HG02943 (cell line): ENCODE measurements around the gene SH3RF1.
A peak's percentile ranks its signal among the peaks of the same experiment; 100 is the strongest.
"Not testable (repeated sequence)": the region's sequence is repeated elsewhere in the genome, so short reads cannot be mapped to it uniquely, and the experiment has no call there.

Source experiments
- ATAC-seq: cut with Tn5 transposase; IDR thresholded peaks from one replicate; pipeline ENCODE4 v1.9.1; 2021; ENCODE audit warnings: mild to moderate bottlenecking, low read depth, moderate library complexity; ENCODE audit not compliant: unreplicated experiment

The SH3RF1 gene

DNA sequence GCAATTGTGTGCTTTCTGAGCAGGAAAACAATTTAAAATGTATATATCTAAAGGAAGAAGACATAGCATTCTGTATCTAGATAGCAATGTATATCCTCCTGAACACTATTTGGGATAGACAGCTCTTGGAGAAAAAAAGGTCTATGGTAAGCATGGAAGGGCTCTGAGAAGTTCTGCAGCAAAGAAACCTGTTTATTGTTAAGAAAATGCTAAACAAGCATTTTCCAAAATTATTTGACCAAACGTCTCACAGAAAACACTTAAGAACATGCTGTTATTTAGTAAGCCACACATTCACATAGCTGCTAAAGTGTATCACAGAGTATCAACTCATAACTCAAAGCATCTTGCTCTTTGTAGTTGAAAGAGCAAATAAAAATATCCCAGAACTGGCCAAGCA, 67.9 kb downstream of the SH3RF1 start:
- no peak for ATAC-seq

DNA sequence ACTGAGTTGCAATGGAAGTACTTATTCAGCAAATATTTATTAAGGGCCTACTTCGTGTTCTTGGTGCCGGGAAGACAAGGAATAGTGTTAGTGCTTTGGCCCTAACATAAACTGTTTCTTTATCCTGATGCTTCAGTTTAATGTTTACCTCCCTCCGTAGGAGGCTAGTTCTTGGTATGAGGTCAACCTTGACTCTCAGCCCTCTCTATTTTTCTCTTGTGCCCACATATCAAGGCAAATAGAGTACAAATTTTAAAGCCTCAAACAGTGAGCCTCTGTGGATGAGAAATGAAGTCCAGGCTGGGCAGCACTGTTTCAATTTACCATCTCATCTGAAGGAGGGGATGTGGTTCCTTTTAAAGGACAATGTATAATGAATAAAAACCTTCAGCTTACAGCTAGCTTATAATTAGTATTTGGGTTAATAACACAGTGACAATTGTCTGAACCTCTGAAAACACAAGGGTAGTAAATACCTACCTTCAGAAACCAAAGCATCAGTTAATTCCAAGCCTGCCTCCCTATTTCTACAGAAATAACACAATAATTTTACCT, 68.5 kb downstream of the SH3RF1 start:
- ATAC-seq = no peak

DNA sequence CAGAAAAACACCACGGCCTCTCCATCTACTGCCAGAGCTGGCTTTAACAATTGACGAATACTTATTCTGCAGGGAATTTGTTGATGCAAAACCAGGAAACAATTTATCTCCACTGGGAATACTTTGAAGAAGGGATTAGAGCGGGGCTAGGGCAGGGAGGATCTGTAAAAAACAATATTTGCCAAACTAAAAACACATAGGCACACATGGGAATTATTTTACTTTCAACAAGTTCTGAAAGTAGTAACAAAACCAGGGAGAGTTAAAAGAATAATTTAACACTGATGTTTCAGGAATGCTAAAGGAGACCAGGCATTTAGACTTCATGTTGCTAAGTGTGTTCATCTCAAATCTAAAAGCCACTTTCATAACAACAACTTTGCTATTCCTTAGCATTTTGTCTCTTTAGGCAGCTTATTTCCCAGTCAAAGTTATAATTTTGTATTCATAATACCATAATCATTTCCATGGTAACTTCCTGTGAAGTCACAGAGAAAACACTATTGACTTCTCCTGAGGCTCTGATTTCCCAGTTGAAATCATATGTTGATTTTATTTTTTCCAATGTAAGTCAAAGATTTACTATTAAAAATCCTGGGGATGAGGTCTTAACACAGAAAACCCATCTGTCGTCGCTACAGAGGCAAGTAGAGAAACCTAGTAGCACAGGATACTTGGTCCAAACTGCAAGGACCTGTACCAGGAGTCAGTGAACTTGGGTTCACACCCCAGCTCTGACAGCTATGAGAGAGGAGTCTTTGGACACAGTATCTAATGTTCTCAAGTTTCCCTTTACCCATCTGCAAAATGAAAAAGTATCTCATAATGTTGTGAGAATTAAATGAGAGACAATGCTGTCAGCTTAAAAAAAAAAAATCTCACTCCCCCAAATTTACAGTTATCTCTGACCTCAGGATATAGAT, 69.3 kb downstream of the SH3RF1 start:
- ATAC-seq = no peak

DNA sequence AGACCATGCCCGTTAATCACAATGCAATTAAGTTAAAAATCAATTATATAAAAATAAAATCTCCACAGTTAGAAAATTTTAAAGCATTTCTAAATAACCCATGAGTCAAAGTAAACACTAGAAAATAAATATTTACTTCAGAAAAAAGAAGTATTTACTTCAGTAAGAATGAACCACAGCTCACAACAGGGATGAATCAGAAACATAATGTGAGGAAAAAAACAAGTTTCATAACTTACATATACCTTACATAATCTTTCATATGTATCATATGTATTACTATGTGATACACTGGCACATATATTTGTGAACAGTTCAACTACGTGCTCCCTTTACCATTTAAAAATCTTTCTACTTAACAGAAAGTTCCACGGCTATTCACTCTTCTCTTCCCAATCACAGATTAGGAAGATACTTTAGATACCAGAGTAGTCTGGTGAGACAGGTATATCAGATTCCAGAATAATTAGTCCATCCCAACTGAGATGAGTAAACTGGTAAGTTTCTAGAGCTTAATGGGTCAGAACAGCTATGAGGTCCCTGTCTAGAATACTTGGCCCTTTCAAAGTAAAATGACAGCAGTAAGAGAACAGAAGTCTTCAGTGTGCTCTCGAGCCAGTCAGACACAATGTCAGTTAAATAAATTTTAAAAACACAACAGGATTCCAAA, 70.3 kb downstream of the SH3RF1 start:
- no peak for ATAC-seq

DNA sequence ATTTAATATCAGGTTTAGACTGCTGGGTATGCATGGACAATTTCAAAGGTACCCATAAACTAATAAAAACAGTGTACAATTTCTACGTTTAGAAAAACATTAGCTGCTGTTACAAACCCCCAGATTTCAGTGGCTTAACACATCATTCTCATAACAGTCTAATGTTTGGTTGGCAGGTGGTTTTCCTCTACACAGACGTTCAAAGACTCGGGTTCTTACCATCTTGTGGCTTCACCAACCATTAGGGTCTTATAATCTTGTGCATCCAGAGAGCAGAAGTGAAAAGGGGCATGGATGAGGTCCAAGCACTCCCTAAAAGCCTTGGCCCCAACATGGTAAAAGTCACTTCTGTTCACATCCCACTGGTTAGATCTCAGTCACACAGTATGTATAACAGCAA, 71.6 kb downstream of the SH3RF1 start:
- no peak for ATAC-seq

DNA sequence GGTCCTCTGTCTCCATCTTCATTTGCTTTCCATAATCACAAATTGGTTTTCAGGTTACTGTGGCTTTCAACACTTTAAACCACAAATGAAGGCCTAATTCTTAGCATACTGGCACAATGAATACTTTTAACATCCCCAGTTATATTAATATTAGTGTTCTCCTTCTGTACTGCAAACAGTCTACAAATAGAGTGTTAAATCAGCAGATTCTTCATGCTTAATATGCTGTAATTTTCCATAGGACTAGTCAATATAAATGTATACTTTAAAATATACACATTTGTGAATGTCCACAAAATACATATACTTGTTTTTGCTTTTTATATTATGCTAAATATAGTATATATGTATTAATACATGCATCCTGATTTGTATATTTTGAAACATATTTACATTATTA, 72.6 kb downstream of the SH3RF1 start:
- ATAC-seq = no peak

DNA sequence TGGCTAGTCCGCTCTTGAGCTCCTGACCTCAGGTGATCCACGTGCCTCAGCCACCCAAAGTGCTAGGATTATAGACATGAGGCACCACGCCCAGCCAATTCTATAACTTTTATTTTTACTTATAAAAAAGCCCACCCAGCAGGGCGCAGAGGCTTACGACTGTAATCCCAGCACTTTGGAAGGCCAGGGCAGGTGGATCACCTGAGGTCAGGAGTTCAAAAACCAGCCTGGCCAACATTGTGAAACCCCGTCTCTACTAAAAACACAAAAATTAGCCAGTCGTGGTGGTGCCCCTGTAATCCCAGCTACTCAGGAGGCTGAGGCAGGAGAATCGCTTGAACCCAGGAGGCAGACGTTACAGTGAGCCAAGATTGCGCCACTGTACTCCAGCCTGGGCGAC, 73.5 kb downstream of the SH3RF1 start:
- ATAC-seq = not testable (repeated sequence)

DNA sequence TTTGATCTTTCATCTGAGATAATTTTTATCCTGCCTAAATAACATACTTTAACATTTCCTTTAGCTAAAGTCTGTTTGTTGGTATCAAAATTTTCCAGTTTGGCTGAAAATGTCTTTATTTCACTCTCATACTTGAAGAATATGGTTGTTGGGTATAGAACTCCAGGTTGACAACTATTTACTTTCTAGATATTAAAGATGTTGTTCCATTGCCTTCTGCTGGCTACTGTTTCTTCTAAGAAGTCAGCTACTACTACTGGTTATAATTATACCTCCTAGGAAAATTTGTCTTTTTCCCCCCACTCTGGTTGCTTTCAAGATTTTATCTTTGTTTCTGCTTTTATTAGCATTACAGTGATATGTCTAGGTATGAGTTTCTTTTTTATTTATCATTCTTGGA, 75.7 kb downstream of the SH3RF1 start:
- no peak for ATAC-seq

DNA sequence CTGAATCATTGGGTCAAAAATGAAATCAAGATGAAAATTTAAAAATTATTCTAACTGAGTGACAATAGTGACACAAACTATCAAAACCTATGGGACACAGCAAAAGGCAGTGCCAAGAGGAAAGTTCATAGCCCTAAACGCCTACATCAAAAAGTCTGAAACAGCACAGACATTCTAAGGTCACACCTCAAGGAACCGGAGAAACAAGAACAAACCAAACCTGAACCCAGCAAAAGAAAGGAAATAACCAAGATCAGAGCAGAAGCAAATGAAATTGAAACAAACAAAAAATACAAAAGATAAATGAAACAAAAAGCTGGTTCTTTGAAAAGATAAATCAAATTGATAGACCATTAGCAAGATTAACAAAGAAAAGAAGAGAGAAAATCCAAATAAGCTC, 80.8 kb downstream of the SH3RF1 start:
- not testable (repeated sequence) for ATAC-seq

DNA sequence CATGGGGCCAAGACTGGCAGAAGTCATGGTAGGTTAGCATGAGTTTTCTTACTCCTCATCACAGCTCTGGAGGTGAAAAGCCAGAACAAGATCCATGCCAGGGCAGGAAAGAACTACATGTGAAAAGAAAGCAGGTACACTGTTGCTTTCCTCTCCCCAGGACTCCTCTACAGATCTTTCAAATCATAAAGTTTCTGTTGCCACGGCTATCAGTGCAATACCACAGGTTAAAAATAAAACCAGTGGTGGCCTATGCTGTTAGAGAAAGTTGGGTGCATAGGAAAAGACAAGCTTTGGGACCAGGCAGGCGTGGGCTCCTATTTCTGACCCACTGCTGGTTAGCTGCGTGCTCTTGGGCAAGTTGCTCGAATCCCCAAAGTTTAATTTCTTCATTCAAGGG, 81.4 kb downstream of the SH3RF1 start:
- peak; percentile 92 for ATAC-seq

DNA sequence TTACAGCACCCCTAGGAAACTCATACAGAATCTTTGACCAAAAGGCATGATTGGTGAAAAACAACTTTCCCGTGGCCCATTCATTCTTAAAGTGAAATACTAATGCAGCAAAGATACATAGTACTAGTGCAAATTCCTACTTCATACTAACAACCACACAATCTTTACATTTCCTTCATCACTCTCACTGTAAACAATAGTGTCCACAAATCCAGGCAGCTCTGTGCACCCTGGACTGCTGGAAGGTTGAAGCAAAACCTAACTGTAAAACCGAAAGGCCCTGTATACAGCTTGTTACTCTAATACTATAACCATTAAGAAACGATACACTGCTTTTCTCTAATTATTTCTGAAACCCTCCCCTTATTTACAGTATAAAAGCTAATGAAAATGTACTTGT, 82.6 kb downstream of the SH3RF1 start:
- ATAC-seq = no peak

DNA sequence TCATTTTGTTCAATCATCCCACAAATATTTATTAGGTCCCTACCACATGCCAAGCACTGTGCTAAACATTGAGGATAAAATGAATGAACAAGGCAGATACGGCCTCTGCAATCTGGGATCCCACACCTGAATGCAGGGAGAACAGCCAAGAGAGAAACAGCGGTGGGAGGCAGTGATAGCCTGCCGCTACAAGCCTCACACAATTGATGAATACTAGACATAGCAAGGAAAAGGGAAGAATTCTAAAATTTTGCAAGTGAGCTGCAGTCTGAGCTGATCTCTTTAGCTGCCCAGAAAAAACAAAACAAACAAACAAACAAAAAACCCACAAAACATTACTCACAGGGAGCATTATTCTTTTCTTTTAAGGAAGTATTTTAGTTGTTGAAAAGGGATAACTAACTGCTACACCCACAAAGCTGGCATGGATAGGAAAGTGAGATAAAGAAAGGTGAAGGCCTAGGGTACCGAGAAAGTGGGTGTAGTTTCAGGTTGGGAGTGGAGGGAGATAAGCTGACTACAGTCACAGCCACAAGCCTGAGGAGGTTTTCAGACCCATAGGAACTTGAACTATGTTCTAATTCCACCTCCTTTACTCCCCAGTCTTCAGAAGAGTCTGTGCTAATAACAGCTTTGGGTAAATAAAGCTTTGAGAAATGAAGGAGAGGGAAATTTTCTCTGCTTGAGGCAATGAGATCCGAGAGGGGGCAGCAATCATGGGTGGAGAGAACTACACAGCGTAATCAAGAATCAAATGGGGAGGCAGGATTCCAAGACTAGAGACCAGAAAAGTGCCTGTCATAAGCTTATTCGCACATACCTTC, 85.4 kb downstream of the SH3RF1 start:
- no peak for ATAC-seq

DNA sequence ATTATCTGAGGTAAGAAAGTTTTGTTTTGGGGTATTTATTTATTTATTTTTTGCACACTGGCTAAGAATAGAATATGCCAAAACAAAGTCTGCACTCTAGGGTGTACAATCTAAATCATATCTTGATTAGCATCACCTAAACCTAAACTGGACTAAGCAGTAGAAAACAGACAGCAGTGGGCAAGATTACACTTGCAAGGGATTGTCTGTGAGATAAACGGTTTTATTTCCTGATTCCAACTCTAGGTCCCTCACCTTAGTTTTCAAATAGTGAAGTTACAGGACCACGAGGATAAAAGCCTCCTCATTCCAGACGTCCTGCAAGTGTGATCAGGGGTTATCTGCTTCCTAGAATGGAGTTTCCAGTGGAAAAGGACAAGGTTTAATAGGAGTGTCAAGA, 86.1 kb downstream of the SH3RF1 start:
- ATAC-seq = no peak

DNA sequence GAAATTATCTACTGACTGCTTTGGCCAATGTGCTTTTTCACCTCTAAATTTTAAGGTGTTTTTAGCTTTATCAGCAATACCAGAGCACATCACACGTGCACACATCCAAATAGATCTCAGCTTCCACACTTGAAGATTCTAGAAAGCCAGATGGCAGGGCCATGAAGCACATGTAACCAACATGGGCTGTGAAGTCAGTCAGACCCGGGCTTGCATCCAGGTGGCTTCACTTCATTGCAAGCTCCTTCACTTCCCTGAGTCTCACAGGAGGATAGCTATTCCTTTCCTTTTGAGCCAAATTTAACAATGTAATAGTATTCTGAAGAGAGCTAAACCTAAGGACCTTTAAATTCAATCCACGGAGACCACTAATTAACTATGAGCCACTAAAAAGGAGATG, 86.5 kb downstream of the SH3RF1 start:
- no peak for ATAC-seq

DNA sequence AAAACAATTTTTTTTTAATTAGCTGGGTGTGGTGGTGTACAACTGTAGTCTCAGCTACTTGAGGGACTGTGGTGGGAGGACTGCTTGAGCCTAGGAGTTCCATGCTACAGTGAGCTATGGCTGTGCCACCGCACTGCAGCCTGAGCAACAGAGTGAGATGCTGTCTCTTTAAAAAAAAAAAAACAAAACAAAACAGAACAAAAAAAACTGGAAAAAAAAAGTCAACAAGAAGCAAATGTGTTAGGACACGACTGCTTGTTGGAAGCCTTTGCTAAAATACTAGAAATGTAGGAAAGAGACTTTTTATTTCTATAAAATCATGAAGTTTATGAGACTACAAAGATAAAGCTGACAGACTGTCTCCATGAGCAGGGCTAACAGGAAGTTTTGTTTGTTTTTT, 87.2 kb downstream of the SH3RF1 start:
- no peak for ATAC-seq

DNA sequence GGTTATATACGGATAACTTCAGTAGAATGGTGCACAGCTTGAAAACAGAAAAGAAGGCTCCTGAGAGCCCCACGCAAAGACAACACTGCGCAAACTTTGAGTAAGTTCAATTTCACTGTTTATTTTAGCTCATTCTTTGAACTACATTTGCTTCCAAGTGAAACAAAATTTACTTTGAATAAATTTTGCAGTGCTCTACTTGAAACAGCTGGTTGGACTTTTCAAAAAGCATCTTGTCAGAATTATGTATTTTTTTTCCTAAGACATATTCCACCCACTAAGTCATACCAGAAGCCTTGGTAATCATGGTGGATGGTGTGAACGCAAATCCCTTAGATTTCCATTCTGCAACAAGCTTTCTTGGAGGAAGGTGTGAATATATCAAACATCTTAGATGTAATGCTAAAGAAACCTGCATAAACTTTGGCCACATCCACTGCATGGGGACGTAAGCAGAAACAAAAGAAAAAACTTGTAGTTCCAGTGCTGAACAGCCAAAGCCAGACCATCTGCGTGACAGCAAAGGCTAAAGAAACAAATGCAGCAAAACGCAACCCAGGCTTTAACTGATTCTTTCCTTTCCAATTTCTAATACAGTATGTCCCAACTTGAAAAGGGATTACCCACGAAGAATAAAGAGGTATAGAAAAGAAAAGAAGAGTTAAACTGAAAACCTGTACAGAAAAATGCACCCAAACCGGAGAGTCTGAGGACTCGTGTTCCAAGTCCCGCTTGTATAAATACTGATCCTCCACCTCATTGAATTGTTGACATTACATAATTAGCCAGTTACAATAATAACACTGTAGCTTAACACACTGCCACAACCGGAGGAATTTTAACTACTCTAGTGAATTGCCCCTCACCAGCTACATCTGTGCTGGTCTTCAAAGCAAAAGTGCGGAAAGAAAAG, 90.9 kb downstream of the SH3RF1 start:
- ATAC-seq = no peak

DNA sequence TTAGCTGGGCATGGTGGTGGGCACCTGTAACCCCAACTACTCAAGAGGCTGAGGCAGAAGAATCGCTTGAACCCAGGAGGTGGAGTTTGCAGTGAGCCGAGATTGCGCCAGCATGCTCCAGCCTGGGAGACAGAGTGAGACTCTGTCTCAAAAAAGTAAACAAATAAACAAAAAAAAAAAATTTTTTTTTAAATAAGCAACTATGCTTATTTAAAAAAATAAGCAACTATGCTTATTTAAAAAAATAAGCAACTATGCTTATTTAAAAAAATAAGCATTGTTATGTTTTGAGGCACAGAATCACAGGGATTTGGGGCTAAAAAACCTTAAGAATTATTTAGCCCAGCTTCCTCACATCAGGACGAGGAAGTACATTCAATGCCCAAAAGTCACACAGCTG, 92.7 kb downstream of the SH3RF1 start:
- ATAC-seq = not testable (repeated sequence)

DNA sequence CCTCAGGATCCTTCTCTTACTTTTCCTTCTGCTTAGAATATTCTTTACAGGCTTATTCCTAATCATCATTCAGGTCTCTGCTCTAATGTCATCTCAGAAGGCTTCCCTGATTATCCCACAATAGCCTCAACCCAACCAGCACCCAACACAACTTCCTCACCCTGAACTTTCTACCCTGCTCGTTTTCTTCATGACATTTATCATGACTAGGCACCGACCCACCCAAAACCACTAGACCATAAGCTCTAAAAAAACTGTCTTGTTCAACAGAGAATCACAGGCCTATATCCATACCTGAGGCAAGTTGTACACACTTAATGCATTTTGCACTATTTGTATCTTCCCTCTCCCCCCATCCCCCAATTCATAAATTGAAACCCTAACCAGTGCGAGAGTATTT, 95.3 kb downstream of the SH3RF1 start:
- ATAC-seq = no peak

DNA sequence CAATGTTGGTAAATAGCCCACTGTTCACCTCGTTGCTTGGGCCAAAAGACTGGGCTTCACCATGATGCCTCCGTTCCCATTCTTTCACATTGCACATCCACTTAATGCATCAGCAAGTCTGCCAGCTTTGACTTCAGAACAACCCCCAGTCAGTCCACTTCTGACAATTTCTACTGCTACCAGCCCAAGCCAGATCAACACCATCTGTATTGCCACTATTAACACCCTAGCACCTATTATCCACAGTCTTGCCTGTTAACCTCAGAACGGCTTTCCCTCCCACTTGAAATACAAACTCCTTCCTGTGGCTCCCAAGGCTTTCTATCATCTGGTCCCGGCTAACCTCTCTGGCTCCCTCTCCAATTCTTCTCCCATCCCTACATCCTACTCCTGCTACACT, 95.7 kb downstream of the SH3RF1 start:
- no peak for ATAC-seq

DNA sequence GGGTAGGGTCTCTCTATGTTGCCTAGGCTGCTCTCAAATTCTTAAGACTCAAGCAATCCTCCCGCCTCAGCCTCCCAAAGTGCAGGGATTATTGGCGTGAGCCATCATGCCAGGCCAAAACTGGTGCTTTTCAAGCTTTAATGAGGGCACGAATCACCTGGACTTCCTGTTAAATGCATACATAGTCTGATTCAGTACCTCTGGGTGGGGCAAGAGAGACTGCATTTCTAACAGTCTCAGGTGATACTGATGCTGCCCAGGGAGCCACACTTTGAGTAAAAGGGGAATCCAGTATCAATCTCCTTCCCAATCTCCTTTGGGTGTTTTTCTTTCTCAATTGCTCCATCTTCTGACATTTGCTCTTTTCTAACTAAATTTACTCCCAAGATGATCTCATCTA, 96.5 kb downstream of the SH3RF1 start:
- no peak for ATAC-seq
